GM19395 (cell line): ENCODE data around the gene ALOX5.

Experiments used
- ATAC-seq: cut with Tn5 transposase; IDR thresholded peaks from one replicate; pipeline ENCODE4 v1.9.1; 2021; ENCODE audit warnings: mild to moderate bottlenecking, moderate library complexity; ENCODE audit not compliant: unreplicated experiment

ALOX5 gene

DNA sequence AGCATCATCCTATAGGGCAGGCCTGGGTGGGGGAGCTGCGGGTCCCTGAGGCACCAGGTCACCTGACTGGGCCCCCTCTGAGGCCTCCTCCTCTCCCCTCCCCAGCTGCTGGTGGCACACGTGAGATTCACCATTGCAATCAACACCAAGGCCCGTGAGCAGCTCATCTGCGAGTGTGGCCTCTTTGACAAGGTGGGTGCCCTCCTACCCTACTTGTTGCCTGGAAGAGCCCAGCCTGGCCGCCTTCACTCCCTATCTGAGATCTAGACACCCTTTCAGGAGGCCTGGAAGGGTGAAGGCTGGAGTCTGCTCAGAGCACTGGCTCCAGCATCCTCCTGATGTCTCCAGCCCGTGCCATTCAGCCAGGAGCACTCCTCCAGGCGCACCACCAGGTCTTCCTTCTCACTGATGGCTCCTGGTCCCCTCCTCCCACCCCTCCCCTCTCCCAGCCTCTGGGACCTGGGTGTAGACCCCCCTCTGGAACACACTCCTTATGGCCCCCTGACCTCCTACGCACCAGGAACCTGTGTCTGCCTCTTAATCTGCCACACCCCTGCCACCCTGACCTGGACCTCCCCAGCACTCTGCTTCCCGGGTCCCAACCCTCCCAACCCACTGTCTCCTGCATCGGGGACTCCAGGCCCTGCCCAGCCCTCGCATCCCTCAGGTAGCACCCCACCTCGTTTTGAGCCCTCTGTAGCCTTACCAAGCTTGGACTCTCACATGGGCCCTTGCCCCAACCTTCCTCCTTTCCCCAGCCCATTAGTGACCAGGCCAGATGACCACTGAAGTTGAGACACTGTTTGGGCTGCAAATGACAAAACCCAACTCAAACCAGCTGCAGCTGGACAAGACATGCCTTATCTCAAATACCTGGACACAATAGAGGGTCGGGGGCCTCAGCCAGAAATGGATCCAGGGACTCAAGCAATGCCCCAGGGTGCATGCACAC lies 67.5 kb downstream of the ALOX5 start:
- ATAC-seq, result no peak

DNA sequence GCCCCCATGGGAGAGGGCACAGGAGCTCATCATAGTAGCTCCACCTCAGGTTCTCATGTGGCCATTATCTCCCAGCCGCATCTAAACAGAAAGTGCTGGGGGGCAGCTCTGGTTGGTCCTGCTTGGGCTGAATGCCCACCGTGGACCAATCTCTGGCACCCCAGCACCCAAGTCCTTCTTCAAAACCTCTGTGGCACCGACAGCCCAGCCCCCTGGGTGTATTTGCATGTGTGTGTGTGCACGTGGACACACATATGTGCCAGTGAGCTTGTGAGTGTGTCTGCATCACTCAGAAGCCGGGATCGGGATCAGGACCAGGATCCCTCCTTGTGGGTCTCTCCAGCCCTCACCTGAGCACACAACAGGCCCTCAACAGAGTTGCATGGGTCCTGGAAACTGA lies 68.2 kb downstream of the ALOX5 start:
- ATAC-seq, result no peak

DNA sequence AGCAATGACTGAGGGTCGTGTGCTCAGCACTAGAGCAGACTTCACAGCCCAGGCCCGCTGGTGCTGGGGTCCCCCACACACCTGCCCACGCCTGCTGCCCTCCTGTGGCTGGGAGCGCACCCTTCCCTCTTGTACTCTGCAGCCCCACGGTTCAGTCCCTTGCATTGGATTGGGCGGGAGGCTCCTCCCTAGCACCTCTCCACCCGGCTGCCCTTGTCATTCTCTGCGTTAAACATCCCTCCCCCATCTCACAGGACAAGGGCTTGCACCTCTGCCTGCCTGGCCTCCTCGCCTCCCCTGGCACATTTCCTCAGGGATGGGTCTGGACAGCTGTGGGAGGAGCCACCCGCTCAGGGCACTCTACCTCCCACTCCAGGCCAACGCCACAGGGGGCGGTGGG lies 68.6 kb downstream of the ALOX5 start:
- ATAC-seq, result no peak

DNA sequence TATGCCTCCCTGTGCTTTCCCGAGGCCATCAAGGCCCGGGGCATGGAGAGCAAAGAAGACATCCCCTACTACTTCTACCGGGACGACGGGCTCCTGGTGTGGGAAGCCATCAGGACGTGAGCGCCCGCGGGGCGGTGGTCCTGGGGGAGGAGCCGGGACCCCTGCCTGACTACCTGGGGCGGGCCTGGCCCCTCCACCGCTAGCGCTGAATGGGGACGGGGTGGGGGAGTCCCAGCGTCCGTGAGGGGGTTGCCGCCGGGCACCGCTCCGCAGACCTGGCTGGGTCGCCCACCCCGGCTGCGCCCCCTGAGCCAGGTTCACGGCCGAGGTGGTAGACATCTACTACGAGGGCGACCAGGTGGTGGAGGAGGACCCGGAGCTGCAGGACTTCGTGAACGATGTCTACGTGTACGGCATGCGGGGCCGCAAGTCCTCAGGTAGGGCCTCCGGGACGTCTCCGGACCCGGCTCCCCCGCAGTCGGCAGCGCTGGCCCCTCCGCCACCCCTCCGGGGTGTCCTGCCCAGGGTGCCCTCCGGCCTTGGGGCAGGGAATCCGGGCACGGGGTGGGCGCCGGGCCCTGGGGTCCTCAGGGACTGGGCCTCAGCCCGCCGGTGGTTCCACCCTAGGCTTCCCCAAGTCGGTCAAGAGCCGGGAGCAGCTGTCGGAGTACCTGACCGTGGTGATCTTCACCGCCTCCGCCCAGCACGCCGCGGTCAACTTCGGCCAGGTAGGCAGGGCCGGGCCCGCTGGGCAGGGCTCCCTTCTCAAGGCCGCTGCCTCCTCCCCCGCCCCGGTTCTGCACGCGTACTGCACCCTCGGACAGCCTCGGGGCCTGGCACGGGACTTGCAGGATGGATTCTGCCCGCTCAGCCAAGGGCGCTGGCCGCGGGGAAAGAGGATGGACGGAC lies 69.3 kb downstream of the ALOX5 start:
- ATAC-seq, result no peak

DNA sequence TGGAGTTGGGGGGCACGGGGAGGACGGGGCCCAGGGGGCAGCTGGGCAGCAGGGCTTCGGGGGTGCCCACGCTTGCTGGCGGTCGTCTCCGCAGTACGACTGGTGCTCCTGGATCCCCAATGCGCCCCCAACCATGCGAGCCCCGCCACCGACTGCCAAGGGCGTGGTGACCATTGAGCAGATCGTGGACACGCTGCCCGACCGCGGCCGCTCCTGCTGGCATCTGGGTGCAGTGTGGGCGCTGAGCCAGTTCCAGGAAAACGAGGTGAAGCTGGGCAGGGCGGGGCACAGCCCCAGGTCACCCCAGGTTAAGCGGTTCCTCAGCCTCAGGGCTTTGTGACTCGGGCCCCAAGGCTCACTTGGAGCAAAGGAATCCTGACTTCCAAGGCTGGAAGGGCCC lies 70.0 kb downstream of the ALOX5 start:
- no peak for ATAC-seq

DNA sequence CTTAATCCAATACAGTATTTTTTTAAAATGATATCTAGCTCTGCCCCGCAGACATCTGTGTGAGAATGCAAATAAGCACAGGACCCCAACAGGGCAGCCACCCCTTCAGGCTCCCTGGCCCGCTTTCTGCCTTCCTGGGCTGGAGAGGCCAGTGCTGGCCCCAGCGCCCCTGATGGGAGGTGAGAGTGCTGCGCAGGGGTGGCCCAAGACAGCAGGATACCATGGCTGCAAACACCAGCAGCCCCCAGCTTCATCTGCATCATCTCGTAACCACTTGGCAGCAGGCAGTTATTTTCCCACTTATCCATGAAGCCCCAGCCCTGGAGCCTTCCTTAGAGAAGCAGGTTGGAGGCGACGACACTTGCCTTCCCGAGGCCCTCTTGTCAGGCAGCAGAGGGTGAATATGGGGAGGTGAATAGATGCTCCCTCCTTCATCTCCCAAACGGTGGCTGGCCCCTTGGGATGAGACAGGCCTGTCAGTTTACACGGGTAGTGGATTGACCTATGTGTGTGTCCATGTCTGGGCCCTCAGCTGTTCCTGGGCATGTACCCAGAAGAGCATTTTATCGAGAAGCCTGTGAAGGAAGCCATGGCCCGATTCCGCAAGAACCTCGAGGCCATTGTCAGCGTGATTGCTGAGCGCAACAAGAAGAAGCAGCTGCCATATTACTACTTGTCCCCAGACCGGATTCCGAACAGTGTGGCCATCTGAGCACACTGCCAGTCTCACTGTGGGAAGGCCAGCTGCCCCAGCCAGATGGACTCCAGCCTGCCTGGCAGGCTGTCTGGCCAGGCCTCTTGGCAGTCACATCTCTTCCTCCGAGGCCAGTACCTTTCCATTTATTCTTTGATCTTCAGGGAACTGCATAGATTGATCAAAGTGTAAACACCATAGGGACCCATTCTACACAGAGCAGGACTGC lies 71.2 kb downstream of the ALOX5 start:
- ATAC-seq, result no peak

DNA sequence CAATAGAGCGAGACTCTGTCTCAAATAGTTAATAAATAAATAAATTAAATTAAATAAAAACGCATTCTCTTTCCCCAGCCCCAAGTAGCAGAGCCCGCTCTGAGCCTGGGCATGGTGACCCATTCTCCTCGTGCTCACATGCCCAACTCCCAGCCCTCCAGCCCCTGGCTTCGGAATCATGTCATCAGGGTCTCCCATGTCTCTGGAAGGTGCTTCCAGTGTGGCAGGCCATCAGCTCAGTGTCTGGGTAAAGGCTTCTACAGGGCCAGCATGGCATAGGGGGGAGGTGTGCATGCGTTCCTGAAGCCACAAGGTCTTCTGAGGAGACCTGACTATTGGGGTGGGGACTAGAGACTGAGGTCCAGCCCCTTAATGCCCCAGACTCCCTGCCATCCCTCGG lies 72.8 kb downstream of the ALOX5 start:
- ATAC-seq, result no peak

DNA sequence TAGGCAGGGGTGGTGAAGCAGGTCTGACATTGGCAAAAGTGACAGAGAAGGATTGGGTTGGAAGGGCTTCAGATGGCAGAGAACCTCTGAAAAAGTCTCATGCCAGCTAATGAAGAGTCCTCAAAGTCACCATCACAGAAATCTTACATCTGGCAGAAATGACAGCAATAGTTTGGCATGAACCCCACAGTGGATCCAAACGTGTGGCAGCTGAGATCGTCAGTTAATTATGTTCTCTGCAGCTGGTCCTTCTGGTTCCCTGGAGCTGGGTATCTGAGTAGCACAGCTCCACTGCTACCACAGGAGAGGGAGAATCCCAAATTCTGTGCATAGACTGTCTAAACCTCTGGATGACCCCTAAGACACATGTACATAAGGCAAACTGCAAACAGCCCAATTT lies 73.4 kb downstream of the ALOX5 start:
- no peak for ATAC-seq

DNA sequence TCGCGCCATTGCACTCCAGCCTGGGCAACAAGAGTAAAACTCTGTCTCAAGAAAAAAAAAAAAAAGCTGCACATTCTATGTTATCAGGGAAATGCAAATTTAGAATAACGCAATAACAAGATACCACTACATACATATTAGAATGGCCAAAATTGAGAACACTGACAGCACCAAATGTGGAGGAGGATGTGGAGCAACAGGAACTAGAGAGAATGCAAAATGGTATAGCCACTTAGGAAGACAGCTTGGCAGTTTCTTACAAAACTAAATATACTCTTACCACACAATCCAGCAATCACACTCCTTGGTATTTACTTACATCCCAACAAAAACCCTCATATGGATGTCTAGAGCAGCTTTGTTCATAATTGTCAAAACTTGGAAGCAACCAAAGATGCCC lies 76.8 kb downstream of the ALOX5 start:
- ATAC-seq, result no peak

DNA sequence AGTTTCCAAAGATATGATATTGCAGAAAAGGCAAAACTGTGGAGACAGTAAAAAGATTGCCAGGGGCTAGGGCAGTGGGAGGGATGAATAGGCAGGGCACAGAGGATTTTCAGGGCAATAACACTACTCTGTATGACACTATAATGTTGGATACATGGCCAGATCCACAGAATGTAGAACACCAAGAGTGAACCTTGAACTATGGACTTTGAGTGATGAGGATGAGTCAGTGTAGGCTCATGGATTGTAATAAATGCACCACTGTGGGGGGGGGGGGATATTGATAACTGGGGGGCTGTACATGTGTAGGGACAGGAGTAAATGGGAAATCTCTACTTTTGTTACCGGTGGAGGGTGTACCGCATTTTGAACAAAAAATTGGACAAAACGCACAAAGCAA lies 77.4 kb downstream of the ALOX5 start:
- ATAC-seq, result no peak

DNA sequence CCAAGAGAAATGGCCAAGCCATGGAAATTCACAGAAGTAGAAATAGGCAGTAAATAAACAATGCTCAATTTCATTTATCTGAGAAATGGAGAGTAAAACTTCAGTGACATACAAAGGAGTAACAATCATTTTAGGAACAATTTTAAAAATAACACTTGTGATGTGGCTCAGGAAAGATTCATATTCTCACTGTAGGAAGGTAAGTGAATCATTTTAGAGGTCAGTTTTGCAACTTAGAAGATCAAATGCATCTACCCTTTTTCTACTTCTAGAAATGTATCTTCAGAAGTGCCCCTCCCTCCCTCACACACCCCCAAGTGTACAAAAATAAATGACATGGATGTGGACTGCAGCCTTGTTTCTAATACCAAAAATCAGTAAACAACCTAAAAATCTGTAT lies 78.3 kb downstream of the ALOX5 start:
- no peak for ATAC-seq

DNA sequence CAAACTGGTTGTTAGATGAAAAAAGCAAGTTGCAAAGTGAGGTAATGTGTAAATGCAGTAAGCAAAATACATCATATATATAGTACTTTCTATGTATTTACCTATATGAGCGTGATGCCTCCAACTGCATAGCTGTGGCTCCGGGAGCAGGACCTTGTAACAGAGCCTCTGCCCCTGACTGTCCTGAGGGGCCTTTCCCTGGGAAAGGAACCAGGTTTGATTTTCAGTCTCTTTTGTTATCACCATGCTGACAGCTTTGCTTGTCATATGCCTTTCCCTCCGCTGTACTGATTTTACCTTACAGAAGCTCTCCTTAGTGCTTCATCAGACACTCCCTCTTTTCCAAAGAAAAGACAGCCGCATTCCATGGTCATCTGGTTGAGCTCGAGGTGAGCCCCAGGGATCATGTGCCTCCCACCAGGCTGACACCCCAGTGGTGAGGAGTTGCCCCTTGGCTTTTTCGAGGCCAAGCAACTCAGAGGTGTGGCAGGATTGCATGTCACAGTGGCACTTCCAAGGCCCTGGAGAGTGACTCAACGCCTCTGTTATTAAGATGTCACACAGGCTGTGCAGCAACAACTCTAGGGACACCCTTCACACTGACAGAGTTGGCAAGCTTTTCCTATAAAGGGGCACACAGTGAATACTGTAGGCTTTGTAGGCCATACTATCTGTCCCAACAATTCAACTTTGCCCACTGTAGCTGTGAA lies 78.9 kb downstream of the ALOX5 start:
- ATAC-seq, result no peak

DNA sequence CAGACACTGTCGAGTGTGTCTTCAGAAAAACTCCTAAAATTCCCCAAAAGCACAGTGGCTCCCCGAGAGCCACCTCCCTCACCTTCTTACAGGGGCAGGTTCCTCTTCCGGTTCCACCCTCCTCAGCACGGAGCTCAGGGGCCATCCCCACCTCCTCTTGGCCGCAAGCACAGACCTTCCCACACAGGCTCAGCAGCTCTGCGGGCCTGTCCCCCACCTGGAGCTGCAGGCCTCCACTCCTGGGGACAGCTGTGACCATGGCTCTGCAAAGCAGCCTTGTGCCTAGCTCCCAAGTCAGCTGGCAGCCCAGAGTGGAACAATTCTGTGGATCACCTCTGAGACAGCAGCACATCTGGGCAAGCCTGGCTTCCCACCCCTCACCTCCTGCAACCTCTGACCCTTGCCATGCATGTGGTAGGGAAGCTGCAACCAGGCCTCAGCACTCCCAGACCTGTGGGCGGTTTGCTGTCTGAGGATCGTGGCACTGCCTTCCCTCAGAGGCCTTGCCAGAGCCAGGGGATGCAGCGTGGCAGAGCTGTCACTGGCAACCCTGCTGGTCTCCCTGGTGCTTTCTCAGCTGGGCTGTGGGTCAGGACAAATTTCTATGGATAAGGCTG lies 79.7 kb downstream of the ALOX5 start:
- ATAC-seq, result peak; percentile 66

DNA sequence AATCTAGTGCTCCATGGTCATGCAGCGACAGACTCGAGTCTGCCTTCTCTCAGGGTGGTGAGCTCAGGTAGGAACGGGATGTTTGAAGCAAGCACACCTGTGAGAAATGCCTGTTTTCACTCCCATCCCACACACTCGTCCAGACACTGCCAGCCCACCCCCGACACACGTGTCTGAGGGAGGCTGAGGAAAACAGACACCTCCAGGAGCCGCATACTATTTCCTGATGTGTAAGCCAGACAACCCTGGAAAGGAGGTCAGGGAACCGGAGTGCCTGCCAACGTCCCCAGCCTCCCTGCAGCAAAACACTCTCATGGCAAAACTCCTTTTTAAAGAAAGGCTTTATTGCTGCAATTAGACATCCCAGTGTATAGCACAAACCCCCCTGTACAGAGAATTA lies 80.2 kb downstream of the ALOX5 start:
- no peak for ATAC-seq

DNA sequence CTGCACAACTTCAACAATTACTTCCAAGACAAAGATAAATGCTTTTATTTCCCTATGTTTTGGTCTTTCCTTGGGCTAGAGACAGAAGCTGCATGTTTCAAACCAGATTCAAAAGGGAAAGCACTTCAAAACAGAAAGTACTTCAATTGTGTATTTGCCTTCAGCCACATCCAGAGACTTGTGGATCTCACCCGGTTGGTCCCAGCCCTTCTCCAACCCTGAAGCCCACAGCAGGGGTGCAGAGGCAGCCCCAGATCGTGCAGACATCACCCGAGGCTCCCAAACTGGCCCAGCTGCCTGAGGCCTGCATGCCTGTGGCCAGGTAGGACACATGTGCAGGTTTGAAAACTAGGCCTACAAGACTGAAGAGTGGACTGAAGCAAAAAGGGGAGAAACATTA lies 80.8 kb downstream of the ALOX5 start:
- no peak for ATAC-seq

DNA sequence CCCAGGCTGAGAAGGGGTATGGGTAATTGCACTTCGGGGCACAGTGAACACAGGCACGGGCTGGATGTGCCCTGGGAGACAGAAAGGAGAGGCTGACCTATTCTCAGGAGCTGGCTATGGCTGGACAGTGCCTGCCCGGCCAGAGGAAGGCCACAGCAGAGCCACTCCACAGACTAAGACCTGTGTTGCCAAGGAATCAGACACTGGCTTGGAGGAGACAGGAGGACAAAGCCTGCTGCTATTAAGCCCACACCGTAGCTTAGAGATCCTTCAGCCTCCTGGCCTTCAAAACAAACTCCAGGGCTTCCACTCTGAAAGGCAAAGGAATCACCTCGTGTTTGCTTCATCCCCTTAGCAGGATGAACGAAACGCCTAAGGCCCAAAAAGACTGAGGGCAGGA lies 82.2 kb downstream of the ALOX5 start:
- ATAC-seq, result no peak

DNA sequence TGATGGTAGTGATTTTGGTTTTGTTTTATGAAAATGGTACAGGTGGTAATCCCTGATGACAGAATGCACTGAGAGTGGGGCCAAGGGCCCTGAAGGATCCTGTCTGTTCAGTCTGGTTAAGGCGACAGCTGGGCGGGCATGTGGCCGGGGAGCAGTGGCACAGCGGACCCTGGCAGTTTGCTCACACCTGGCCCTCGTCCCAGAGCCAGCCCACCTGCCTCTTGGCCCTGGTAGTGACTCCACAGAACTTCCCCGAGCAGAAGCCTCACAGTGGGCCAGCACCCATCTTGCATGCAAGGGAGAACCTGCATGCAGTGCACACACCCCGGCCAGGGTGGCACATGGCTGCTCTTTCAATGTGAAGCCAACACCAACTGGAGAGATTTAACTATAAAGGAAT lies 82.8 kb downstream of the ALOX5 start:
- ATAC-seq, result no peak

DNA sequence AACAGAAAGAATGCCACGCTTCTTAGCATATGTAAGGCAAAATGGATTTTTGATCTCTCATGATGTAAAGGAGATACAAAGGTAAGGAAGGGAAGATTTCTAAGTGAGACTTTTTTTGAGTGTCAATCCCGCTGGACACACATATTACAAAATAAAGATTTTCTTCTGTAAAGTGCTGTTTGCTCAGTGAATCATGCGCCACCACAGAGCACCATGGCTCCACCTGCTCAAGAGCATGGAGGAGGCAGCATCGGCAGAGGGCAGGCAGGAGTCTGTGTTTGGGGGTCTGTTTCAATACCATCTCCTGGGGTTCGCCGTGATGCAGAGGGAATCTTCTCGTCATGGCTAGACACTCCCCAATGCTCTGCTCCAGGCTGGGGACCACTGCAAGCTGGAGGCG lies 83.5 kb downstream of the ALOX5 start:
- no peak for ATAC-seq

DNA sequence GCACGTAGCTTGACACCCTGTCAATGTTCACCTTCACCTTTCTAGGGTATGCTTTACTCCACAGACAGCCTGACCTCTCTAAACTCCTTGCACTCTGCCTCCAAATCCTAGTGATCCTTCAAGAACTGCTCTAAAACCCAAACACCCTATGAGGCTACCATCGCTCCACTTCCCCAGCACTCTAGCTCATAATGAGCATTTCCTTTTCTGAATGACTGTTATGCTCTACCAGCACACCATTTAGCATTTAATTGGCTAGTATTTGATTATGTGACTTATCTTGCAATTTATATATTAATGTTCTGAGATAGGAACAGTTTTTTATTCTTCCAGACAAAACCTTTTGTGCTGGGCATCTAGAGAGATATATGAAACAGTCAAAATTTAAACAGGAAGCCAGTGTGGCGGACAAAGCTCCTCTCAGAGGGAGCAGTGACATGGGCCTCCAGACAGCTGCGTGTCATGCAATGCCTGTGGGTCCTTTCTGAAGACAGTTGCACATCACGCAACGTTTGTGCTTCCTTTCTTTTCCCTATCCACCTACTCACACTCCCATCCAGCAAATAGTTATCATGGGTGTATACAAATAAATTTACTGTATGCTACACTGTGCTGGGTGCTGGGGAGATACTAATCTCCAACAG lies 86.3 kb downstream of the ALOX5 start:
- ATAC-seq, result peak; percentile 55
